Effector memory CD4-positive, alpha-beta T cell (primary cell): ENCODE results near the gene CUEDC1.

Source experiments
- DNase-seq, 3 donors: peaks; one replicate each; pipeline ENCODE4 v3.0.0-alpha.2; 2020
- H3K27ac ChIP-seq: 2 replicates; pipeline ENCODE4 v1.7.0; 2013; ENCODE audit warnings: mild to moderate bottlenecking, low read length, moderate library complexity; ENCODE audit not compliant: insufficient read depth, poor library complexity, severe bottlenecking
- H3K27me3 ChIP-seq: replicated peaks from 2 replicates; pipeline ENCODE4 v1.7.0; 2013; ENCODE audit warnings: mild to moderate bottlenecking, low read length; ENCODE audit not compliant: insufficient read depth, control insufficient read depth, poor library complexity, severe bottlenecking
- H3K36me3 ChIP-seq: 2 replicates; pipeline ENCODE4 v1.7.0; 2013; ENCODE audit warnings: mild to moderate bottlenecking, low read length, moderate library complexity; ENCODE audit not compliant: control insufficient read depth, insufficient read depth
- H3K4me1 ChIP-seq: 2 replicates; pipeline ENCODE4 v1.7.0; 2013; ENCODE audit warnings: low read length, mild to moderate bottlenecking; ENCODE audit not compliant: control insufficient read depth, insufficient read depth, poor library complexity, severe bottlenecking
- H3K4me3 ChIP-seq: 2 replicates; pipeline ENCODE4 v1.7.0; 2013; ENCODE audit warnings: low read length, low read depth, mild to moderate bottlenecking; ENCODE audit not compliant: insufficient read depth, poor library complexity, severe bottlenecking
- H3K9me3 ChIP-seq: 2 replicates; pipeline ENCODE4 v1.7.0; 2013; ENCODE audit warnings: mild to moderate bottlenecking, low read length, moderate library complexity; ENCODE audit not compliant: control insufficient read depth

Gene CUEDC1

DNA sequence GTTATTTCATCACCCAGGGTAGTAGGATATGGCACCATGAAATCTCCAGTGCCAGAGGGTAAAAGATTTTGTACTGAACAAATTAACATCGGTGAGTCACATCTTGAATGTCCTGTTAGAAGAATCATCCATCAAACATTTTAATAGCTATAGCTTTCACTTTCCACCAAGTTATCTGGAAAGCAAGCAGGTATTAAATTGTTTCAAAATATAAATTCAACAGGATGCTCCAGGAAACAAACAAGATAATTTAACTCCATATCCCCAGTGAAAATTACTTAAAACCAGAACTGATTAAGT is 30.4 kb upstream of the CUEDC1 start:
- Histone ChIP-seq H3K27me3 (no peaks in the 10 kb centered on the region), H3K4me3 (no peak overlapping the region), H3K36me3 (peaks cover 9% of the 10 kb centered on the region), H3K27ac (no peak overlapping the region), H3K4me1 (peaks cover 16% of the 10 kb centered on the region), H3K9me3 (no peaks in the 10 kb centered on the region)
- no peak for DNase-seq

DNA sequence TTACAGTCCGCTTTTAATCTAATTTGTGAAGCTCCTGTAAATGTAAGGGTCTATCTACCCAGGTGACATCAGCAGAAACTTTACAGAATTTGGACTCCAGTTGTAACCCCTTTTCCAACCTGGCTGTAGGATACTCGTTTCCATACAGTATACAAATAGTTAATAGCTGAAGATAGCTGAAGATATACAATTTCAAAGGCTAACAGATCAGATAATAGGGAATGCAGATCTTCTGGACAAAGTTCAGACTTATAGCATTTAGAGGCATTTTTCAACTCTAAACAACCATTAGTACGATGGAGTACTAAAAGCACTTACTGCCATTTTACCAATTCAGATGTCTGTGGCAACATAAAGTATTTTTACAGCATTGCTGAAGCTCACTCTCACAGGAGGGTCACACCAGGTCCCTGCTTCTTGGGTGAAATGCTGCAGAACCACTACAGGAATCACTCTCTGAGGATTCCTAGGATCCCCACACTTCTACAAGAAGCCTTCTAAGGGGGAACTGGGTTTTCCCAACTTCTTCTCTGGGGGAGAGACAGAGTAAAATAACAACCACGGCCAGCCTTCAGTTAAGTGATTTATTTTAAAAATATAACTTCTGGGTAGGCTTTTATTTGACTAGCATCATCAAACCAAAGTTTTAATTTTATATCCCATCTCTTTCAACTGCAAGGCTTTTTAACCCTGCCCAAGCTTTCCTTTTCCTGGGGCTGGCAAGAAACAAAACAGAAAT is 29.9 kb upstream of the CUEDC1 start:
- Histone ChIP-seq H3K4me1 (peaks cover 16% of the 10 kb centered on the region), H3K27me3 (no peaks in the 10 kb centered on the region), H3K4me3 (no peak overlapping the region), H3K9me3 (no peaks in the 10 kb centered on the region), H3K27ac (no peak overlapping the region), H3K36me3 (peaks cover 14% of the 10 kb centered on the region)
- DNase-seq: no peak

DNA sequence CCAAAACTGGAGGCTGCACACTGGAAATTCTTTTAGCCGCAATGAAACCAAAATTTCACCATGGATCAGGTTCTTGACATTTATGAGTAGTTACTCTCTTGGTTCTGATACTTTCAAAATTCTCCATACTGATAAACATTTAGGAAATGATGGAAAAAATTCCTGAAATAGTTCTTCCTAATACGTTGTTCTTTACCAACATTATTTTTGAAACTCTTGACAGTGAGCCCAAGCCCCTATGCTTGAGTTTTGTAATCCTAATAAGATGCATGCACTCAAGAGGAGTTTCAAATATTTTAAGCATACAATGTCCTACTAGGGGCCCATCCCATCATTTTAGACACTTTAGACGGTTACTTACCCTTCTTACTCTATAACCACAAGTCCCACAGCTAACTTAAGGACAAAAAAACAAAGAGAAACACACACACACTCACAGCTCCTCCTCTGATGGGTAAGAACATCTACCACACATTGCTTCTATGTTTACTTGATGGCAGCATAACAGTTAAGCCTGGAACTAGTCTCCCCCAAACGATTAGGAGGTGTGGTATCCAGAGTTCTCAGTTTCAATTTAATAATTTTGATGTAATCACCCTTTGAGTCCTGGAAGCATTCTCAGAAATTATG is 29.2 kb upstream of the CUEDC1 start:
- no peak for DNase-seq
- Histone ChIP-seq H3K4me1 (peaks cover 16% of the 10 kb centered on the region), H3K27ac (no peak overlapping the region)

DNA sequence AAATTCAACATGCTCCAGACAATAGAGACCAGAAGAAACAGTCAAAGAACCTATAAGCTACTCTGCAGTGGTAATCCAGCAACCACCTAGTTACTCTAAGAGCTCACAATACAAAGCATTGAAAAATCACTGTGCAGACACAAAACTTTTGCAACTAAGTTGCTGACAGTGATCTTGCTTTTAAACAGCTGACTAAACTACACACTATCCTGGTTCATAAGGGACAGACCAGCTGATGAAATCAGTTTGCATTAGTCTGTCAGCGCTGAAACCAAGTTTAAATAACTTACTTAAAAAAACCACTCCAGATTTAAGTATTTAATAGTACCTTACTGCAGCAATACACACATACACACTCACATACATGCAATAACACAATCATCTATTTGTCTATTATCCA is 28.2 kb upstream of the CUEDC1 start:
- Histone ChIP-seq H3K9me3 (no peaks in the 10 kb centered on the region), H3K36me3 (peaks cover 31% of the 10 kb centered on the region), H3K27me3 (no peaks in the 10 kb centered on the region), H3K27ac (no peak overlapping the region), H3K4me1 (peaks cover 10% of the 10 kb centered on the region), H3K4me3 (no peak overlapping the region)
- DNase-seq: no peak

More for the DNA sequence above, 29.2 kb upstream of the CUEDC1 start:
- Histone ChIP-seq H3K36me3 (peaks cover 22% of the 10 kb centered on the region), H3K27me3 (no peaks in the 10 kb centered on the region), H3K9me3 (no peaks in the 10 kb centered on the region), H3K4me3 (no peak overlapping the region)

- no peak overlapping the region for H3K27ac ChIP-seq
- peaks cover 39% of the 10 kb centered on the region for H3K36me3 ChIP-seq
- no peaks in the 10 kb centered on the region for H3K27me3 ChIP-seq
- no peak for DNase-seq
- H3K9me3 ChIP-seq: no peaks in the 10 kb centered on the region
- no peak overlapping the region for H3K4me3 ChIP-seq
- H3K4me1 ChIP-seq: peaks cover 10% of the 10 kb centered on the region
Observed at GRCh38 chr17:57982452-57983170, 27.4 kb upstream of the CUEDC1 start.

- no peak for DNase-seq
- no peak overlapping the region for H3K4me3 ChIP-seq
- no peaks in the 10 kb centered on the region for H3K9me3 ChIP-seq
- H3K27ac ChIP-seq: no peak overlapping the region
- no peaks in the 10 kb centered on the region for H3K27me3 ChIP-seq
- H3K4me1 ChIP-seq: peaks cover 10% of the 10 kb centered on the region
- H3K36me3 ChIP-seq: peaks cover 60% of the 10 kb centered on the region
Observed at GRCh38 chr17:57980522-57980921, 25.3 kb upstream of the CUEDC1 start.

GRCh38 chr17:57979076-57979475 is 23.9 kb upstream of the CUEDC1 start:
- peaks cover 3% of the 10 kb centered on the region for H3K4me1 ChIP-seq
- H3K9me3 ChIP-seq: no peaks in the 10 kb centered on the region
- H3K36me3 ChIP-seq: peaks cover 73% of the 10 kb centered on the region
- no peak overlapping the region for H3K27ac ChIP-seq
- no peak overlapping the region for H3K4me3 ChIP-seq
- no peak for DNase-seq
- H3K27me3 ChIP-seq: no peaks in the 10 kb centered on the region

- H3K36me3 ChIP-seq: peaks cover 78% of the 10 kb centered on the region
- no peaks in the 10 kb centered on the region for H3K27me3 ChIP-seq
- H3K4me1 ChIP-seq: no peaks in the 10 kb centered on the region
- no peak overlapping the region for H3K27ac ChIP-seq
- H3K4me3 ChIP-seq: no peak overlapping the region
- no peaks in the 10 kb centered on the region for H3K9me3 ChIP-seq
- DNase-seq: no peak
Observed at GRCh38 chr17:57976594-57976993, 21.4 kb upstream of the CUEDC1 start.

- H3K4me3 ChIP-seq: no peak overlapping the region
- H3K36me3 ChIP-seq: peaks cover 73% of the 10 kb centered on the region
- no peak for DNase-seq
- no peak overlapping the region for H3K27ac ChIP-seq
- no peaks in the 10 kb centered on the region for H3K9me3 ChIP-seq
- H3K27me3 ChIP-seq: no peaks in the 10 kb centered on the region
- H3K4me1 ChIP-seq: no peaks in the 10 kb centered on the region
Observed at GRCh38 chr17:57975044-57975443, 19.8 kb upstream of the CUEDC1 start.
